SK-N-SH treated with all-trans-retinoic acid at 6 μM for 48 hours (cell line): Measurements from ENCODE around the gene DNM1L.

Source experiments
- ATAC-seq: fragments of 200-7000 bp; cut with Tn5 transposase; 3 replicates; pipeline ENCODE4 v1.9.1; 2020; ENCODE audit warnings: mild to moderate bottlenecking, moderate library complexity
- ESRRG ChIP-seq: fragments of 250-450 bp; sonication (Bioruptor Pico); IDR thresholded peaks from 2 replicates; pipeline ENCODE4 v1.6.1; 2021; ENCODE audit warnings: mild to moderate bottlenecking
- ZFP3 ChIP-seq: fragments of 250-450 bp; sonication (Bioruptor Pico); IDR thresholded peaks from 2 replicates; pipeline ENCODE4 v1.5.0; 2020; ENCODE audit warnings: mild to moderate bottlenecking, moderate library complexity
- ZNF8 ChIP-seq: fragments of 450-650 bp; formaldehyde crosslinking; IDR thresholded peaks from 2 replicates; pipeline ENCODE4 v1.5.0; 2020; ENCODE audit warnings: mild to moderate bottlenecking, moderate library complexity
- TF ChIP-seq, protein P1 (sequence below): fragments of 250-450 bp; sonication (Bioruptor Pico); IDR thresholded peaks from 2 replicates; pipeline ENCODE4 v1.8.0; 2020; ENCODE audit warnings: mild to moderate bottlenecking, moderate library complexity, borderline replicate concordance
- TF ChIP-seq, protein P2 (sequence below): fragments of 250-450 bp; sonication (Bioruptor Pico); IDR thresholded peaks from 2 replicates; pipeline ENCODE4 v1.5.1; 2020; ENCODE audit warnings: low read depth, mild to moderate bottlenecking, moderate library complexity
- TF ChIP-seq, protein P3 (sequence below): fragments of 250-450 bp; sonication (Bioruptor Pico); IDR thresholded peaks from 2 replicates; pipeline ENCODE4 v1.5.0; 2020; ENCODE audit warnings: mild to moderate bottlenecking, moderate library complexity

Gene DNM1L

DNA sequence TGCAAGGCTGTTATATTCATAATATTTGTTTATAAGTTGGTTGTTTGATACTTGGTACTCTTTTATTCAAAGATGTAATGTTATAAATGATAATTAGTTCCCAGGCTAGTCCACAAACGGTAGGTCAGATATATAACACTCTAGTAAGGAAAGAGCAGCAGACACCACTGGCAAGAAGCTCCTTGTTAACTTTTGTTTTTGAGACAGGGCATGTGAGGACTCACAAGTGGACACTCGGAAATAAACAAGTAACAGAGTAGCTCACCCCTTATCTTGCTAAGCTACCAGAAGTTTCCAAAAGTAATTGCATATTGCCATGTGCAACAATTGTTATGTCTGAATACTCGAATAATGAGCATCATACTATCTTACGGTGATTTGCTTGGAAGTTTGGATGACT, 115.2 kb downstream of the DNM1L start:
- TF ChIP-seq ESRRG (CRISPR knock-in tag), result no peak
- no peak for TF ChIP-seq ZFP3 (CRISPR knock-in tag)
- no peak for TF ChIP-seq ZNF8 (CRISPR knock-in tag)
- TF ChIP-seq, protein P1, sequence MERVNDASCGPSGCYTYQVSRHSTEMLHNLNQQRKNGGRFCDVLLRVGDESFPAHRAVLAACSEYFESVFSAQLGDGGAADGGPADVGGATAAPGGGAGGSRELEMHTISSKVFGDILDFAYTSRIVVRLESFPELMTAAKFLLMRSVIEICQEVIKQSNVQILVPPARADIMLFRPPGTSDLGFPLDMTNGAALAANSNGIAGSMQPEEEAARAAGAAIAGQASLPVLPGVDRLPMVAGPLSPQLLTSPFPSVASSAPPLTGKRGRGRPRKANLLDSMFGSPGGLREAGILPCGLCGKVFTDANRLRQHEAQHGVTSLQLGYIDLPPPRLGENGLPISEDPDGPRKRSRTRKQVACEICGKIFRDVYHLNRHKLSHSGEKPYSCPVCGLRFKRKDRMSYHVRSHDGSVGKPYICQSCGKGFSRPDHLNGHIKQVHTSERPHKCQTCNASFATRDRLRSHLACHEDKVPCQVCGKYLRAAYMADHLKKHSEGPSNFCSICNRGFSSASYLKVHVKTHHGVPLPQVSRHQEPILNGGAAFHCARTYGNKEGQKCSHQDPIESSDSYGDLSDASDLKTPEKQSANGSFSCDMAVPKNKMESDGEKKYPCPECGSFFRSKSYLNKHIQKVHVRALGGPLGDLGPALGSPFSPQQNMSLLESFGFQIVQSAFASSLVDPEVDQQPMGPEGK (CRISPR knock-in tag), result no peak
- TF ChIP-seq, protein P2, sequence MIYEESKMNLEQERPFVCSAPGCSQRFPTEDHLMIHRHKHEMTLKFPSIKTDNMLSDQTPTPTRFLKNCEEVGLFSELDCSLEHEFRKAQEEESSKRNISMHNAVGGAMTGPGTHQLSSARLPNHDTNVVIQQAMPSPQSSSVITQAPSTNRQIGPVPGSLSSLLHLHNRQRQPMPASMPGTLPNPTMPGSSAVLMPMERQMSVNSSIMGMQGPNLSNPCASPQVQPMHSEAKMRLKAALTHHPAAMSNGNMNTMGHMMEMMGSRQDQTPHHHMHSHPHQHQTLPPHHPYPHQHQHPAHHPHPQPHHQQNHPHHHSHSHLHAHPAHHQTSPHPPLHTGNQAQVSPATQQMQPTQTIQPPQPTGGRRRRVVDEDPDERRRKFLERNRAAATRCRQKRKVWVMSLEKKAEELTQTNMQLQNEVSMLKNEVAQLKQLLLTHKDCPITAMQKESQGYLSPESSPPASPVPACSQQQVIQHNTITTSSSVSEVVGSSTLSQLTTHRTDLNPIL, result no peak
- TF ChIP-seq, protein P3, sequence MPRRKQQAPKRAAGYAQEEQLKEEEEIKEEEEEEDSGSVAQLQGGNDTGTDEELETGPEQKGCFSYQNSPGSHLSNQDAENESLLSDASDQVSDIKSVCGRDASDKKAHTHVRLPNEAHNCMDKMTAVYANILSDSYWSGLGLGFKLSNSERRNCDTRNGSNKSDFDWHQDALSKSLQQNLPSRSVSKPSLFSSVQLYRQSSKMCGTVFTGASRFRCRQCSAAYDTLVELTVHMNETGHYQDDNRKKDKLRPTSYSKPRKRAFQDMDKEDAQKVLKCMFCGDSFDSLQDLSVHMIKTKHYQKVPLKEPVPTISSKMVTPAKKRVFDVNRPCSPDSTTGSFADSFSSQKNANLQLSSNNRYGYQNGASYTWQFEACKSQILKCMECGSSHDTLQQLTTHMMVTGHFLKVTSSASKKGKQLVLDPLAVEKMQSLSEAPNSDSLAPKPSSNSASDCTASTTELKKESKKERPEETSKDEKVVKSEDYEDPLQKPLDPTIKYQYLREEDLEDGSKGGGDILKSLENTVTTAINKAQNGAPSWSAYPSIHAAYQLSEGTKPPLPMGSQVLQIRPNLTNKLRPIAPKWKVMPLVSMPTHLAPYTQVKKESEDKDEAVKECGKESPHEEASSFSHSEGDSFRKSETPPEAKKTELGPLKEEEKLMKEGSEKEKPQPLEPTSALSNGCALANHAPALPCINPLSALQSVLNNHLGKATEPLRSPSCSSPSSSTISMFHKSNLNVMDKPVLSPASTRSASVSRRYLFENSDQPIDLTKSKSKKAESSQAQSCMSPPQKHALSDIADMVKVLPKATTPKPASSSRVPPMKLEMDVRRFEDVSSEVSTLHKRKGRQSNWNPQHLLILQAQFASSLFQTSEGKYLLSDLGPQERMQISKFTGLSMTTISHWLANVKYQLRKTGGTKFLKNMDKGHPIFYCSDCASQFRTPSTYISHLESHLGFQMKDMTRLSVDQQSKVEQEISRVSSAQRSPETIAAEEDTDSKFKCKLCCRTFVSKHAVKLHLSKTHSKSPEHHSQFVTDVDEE, result no peak
- ATAC-seq, result no peak
